Neuronal stem cell (in vitro differentiated cells): ENCODE results near the gene REXO1.
A peak's percentile ranks its signal among the peaks of the same experiment; 100 is the strongest.

Experiments
- DNase-seq: peaks from one replicate; pipeline ENCODE4 v3.0.0-alpha.2; 2013; ENCODE audit warnings: low spot score
- H2AFZ ChIP-seq: one replicate; pipeline ENCODE4 v1.6.1; 2013; ENCODE audit warnings: mild to moderate bottlenecking, low read length, inconsistent platforms
- H2AK5ac ChIP-seq: 2 replicates; pipeline ENCODE4 v1.6.1; 2013; ENCODE audit warnings: low read depth, mild to moderate bottlenecking, inconsistent platforms, low read length, moderate library complexity, mixed read lengths
- H2BK120ac ChIP-seq: 2 replicates; pipeline ENCODE4 v1.6.1; 2013; ENCODE audit warnings: low read depth, mild to moderate bottlenecking, inconsistent platforms, low read length, moderate library complexity, mixed read lengths
- H2BK12ac ChIP-seq: one replicate; pipeline ENCODE4 v1.6.1; 2013; ENCODE audit warnings: low read length, inconsistent platforms
- H2BK15ac ChIP-seq: 2 replicates; pipeline ENCODE4 v1.6.1; 2013; ENCODE audit warnings: mild to moderate bottlenecking, low read length, inconsistent platforms, mixed read lengths
- H2BK5ac ChIP-seq: one replicate; pipeline ENCODE4 v1.6.1; 2013; ENCODE audit warnings: inconsistent platforms, mild to moderate bottlenecking, low read length, moderate library complexity
- H3K14ac ChIP-seq: one replicate; pipeline ENCODE4 v1.6.1; 2013; ENCODE audit warnings: low read length, inconsistent platforms
- H3K18ac ChIP-seq: 2 replicates; pipeline ENCODE4 v1.6.1; 2013; ENCODE audit warnings: low read length, inconsistent platforms
- H3K23ac ChIP-seq: 2 replicates; pipeline ENCODE4 v1.6.1; 2013; ENCODE audit warnings: low read depth, mild to moderate bottlenecking, mixed read lengths, low read length, inconsistent platforms; ENCODE audit not compliant: poor library complexity
- H3K27ac ChIP-seq: replicated peaks from 3 replicates; pipeline ENCODE4 v1.5.1; 2013; ENCODE audit warnings: low read length, inconsistent platforms
- H3K27me3 ChIP-seq, 3 experiments: 2 replicates each; pipeline ENCODE4 v1.6.1; 2013; ENCODE audit warnings: low read length in 3 of 3, mild to moderate bottlenecking in 2 of 3, inconsistent platforms in 1 of 3, low read depth in 1 of 3, mixed read lengths in 1 of 3, moderate library complexity in 1 of 3; ENCODE audit not compliant: control insufficient read depth in 3 of 3, insufficient read depth in 3 of 3
- H3K36me3 ChIP-seq, 2 donors: replicated peaks in 1 of 2; 2 replicates each; pipeline ENCODE4 v1.6.1; 2013; ENCODE audit warnings: low read length in 2 of 2; ENCODE audit not compliant: control insufficient read depth in 2 of 2, insufficient read depth in 2 of 2
- H3K4ac ChIP-seq: 2 replicates; pipeline ENCODE4 v1.6.1; 2013; ENCODE audit warnings: inconsistent platforms, mild to moderate bottlenecking, low read length, moderate library complexity
- H3K4me1 ChIP-seq, 2 donors: 1 replicate in 1 of 2; 2 replicates in 1 of 2; pipeline ENCODE4 v1.6.1; 2013; ENCODE audit warnings: low read length in 2 of 2, low read depth in 1 of 2; ENCODE audit not compliant: control insufficient read depth in 2 of 2, insufficient read depth in 1 of 2
- H3K4me2 ChIP-seq: one replicate; pipeline ENCODE4 v1.6.1; 2013; ENCODE audit warnings: mild to moderate bottlenecking, low read length, inconsistent platforms; ENCODE audit not compliant: insufficient read depth, poor library complexity, severe bottlenecking
- H3K4me3 ChIP-seq, 2 donors: 2 replicates each; pipeline ENCODE4 v1.5.1; 2013; ENCODE audit warnings: low read length in 2 of 2, mild to moderate bottlenecking in 2 of 2, inconsistent platforms in 1 of 2, moderate library complexity in 1 of 2
- H3K79me1 ChIP-seq: one replicate; pipeline ENCODE4 v1.6.1; 2013; ENCODE audit warnings: low read depth, mild to moderate bottlenecking, inconsistent platforms, low read length, moderate library complexity
- H3K9ac ChIP-seq: one replicate; pipeline ENCODE4 v1.6.1; 2013; ENCODE audit warnings: mild to moderate bottlenecking, low read depth, low read length, inconsistent platforms; ENCODE audit not compliant: poor library complexity
- H3K9me3 ChIP-seq, 2 donors: replicated peaks in 1 of 2; 2 replicates each; pipeline versions ENCODE3 to v1.6.1; 2013; ENCODE audit warnings: low read length in 2 of 2, mild to moderate bottlenecking in 2 of 2, inconsistent platforms in 1 of 2, low read depth in 1 of 2, mixed read lengths in 1 of 2, moderate library complexity in 1 of 2; ENCODE audit not compliant: control insufficient read depth in 2 of 2, insufficient read depth in 1 of 2
- H4K8ac ChIP-seq: one replicate; pipeline ENCODE4 v1.6.1; 2013; ENCODE audit warnings: low read depth, mild to moderate bottlenecking, inconsistent platforms, low read length, moderate library complexity
- H4K91ac ChIP-seq: one replicate; pipeline ENCODE4 v1.6.1; 2013; ENCODE audit warnings: low read length, low read depth, mild to moderate bottlenecking, inconsistent platforms; ENCODE audit not compliant: poor library complexity
- WGBS, 2 donors: extraction: QIAGEN DNeasy Blood & Tissue Kit; methylation state at CpG; one replicate each; pipeline ENCODE4 v1.1.7; 2013; ENCODE audit warnings: missing lambda C conversion rate in 2 of 2, mixed read lengths in 1 of 2; ENCODE audit not compliant: insufficient read length in 2 of 2, insufficient replicate concordance in 1 of 2; ENCODE audit errors: extremely low coverage in 2 of 2; 5-methylcytosine and 5-hydroxymethylcytosine counted together

The REXO1 gene

DNA sequence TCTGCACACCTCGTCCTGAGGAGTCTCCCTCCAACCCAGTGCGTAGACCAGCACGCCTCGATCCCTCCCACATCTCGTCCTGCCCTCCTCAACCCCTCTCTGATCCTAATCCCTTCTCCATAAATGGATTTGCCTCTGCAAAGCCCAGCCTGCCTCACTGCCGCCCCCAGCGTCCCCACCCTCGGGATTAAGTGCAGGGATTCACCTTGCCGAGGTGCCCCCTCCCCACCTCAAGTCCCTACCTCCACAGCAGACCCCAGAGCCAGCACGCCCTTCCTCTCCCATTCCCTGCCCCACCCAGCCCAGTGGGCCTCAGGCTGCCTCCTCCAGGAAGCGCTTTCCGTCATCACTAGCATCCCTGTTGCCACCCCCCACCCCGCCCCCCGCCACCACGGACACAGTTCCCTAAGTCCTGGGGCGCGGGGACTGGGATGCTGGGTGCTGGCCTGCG, 11.1 kb upstream of the REXO1 start:
- no peak overlapping the region for H3K4ac ChIP-seq
- H4K91ac ChIP-seq = no peak overlapping the region
- H3K9ac ChIP-seq = peak overlapping the region; percentile 72
- peak overlapping the region; percentile 85 for H2BK15ac ChIP-seq
- peaks cover 52 to 62% of the 10 kb centered on the region in 2 donors for H3K4me1 ChIP-seq
- H3K4me3 ChIP-seq = no peak overlapping the region
- H3K9me3 ChIP-seq = no peaks in the 10 kb centered on the region
- peak overlapping the region; percentile 94 for H2AK5ac ChIP-seq
- H2BK120ac ChIP-seq = no peak overlapping the region
- H3K36me3 ChIP-seq = no peaks in the 10 kb centered on the region
- H2BK12ac ChIP-seq = no peak overlapping the region
- no peak overlapping the region for H3K27ac ChIP-seq
- no CpG with 5 or more reads among the region's 18 CpGs for WGBS, 2 donors
- peaks cover 7 to 66% (median 22%) of the 10 kb centered on the region in 3 experiments for H3K27me3 ChIP-seq
- H2AFZ ChIP-seq = no peak overlapping the region
- DNase-seq = no peak
- peak overlapping the region; percentile 57 for H3K4me2 ChIP-seq
- peaks cover 19% of the 10 kb centered on the region for H3K79me1 ChIP-seq
- no peak overlapping the region for H3K14ac ChIP-seq
- no peak overlapping the region for H4K8ac ChIP-seq
- peak overlapping the region; percentile 89 for H3K23ac ChIP-seq
- peak overlapping the region; percentile 81 for H3K18ac ChIP-seq
- peak overlapping the region; percentile 6 for H2BK5ac ChIP-seq

DNA sequence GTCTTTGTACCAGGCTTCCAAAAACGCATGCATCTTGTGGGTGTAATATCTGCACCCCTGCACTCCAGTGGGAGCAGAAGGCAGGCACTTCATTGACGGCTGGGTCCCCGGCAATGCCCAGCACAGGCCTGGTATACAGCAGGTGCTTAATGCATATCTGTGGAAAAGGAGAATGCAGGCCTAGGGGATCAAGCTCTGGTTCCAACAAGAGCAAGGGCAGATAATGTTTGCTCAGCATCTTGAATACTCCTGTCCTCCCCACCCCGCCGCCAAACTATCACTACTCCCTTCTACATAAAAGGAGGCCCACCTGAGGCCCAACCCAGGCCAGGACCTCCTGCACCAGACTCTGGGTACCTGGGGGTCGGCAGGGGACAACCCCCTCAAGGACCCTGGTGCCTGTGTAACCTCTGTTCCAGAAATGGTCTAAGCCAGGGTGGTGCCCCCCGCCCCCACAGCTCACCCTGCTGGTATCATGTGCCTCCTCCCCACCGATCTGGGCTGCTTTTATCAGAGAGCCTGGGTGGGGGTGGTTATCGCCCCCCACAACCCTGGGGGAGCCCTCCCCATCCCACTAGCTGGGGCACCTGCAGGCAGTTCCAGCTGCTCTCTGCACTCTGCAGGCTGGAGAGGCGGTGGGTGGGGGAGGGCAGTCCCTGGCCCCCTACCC, 10.3 kb upstream of the REXO1 start:
- Histone ChIP-seq H2AK5ac (peak overlapping the region; percentile 63), H3K9me3 (no peaks in the 10 kb centered on the region), H3K4ac (no peak overlapping the region), H3K23ac (no peak overlapping the region), H2BK5ac (no peak overlapping the region), H3K27ac (no peak overlapping the region), H3K9ac (no peak overlapping the region), H3K18ac (peak overlapping the region; percentile 81), H3K14ac (no peak overlapping the region), H4K91ac (no peak overlapping the region), H3K27me3 (peaks cover 7 to 66% (median 22%) of the 10 kb centered on the region in 3 experiments), H3K36me3 (no peaks in the 10 kb centered on the region), H3K4me3 (no peak overlapping the region), H3K4me2 (no peak overlapping the region), H2BK120ac (no peak overlapping the region), H3K4me1 (peaks cover 53 to 62% of the 10 kb centered on the region in 2 donors), H2BK15ac (peak overlapping the region; percentile 55), H2AFZ (no peak overlapping the region), H3K79me1 (peaks cover 21% of the 10 kb centered on the region), H4K8ac (peak overlapping the region; percentile 82), H2BK12ac (no peak overlapping the region)
- WGBS, 2 donors = no CpG with 5 or more reads among the region's 10 CpGs
- no peak for DNase-seq

DNA sequence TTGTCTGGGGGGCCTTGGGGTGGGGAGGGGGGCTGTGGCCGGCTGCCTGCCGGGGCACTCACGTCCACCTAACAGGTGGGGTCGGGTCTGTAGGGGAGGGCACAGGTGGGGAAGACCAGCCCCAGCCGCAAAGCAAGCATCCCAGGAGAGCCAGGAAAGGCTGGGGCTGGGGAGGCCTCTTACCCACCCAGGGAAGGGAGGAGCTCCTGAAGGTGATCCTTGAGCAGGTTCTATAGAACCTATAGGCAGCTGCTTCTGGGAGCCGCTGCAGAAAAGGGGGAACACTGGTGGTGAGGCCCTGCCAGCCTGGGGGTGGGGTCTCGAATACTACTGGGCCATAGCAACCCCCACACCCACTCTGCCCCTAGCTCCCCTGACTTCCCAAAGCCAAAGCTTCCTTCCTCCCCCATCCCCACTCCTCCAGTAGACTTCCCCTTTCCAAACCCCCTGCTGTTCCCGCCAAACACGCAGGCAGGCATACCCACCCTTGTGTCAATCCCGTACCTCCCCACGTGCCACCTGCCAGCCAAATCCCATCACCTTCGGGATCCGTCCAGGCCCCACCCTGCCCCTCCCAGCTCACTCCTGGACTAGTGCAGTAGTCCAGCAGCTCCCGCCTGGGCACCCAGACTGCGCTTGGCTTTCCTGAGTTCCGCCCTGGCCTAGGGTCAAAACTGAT, 9.5 kb upstream of the REXO1 start:
- no peak overlapping the region for H3K4me3 ChIP-seq
- H3K18ac ChIP-seq = peak overlapping the region; percentile 85
- peaks cover 7 to 64% (median 22%) of the 10 kb centered on the region in 3 experiments for H3K27me3 ChIP-seq
- DNase-seq = no peak
- H3K23ac ChIP-seq = no peak overlapping the region
- peak overlapping the region; percentile 12 for H2AK5ac ChIP-seq
- H2BK120ac ChIP-seq = no peak overlapping the region
- no peak overlapping the region for H3K4ac ChIP-seq
- no peak overlapping the region for H2BK12ac ChIP-seq
- H4K91ac ChIP-seq = no peak overlapping the region
- H2BK5ac ChIP-seq = peak overlapping the region; percentile 39
- H3K9ac ChIP-seq = no peak overlapping the region
- H3K4me1 ChIP-seq = peaks cover 55 to 62% of the 10 kb centered on the region in 2 donors
- H2AFZ ChIP-seq = no peak overlapping the region
- WGBS, 2 donors = no CpG with 5 or more reads among the region's 16 CpGs
- H3K36me3 ChIP-seq = no peaks in the 10 kb centered on the region
- H3K4me2 ChIP-seq = no peak overlapping the region
- no peaks in the 10 kb centered on the region for H3K9me3 ChIP-seq
- no peak overlapping the region for H3K14ac ChIP-seq
- no peak overlapping the region for H3K27ac ChIP-seq
- H3K79me1 ChIP-seq = peaks cover 21% of the 10 kb centered on the region
- H2BK15ac ChIP-seq = peak overlapping the region; percentile 27
- H4K8ac ChIP-seq = no peak overlapping the region
